Small intestine (tissue), 7 donors: ENCODE measurements around the gene PTS. TPM values are rescaled to one million over a fixed set of nuclear protein-coding genes. Genes with fewer than 3 reads are reported as not detected.
A peak's percentile ranks its signal among the peaks of the same experiment; 100 is the strongest.

Source experiments
- DNase-seq, 2 donors: peaks; one replicate each; pipeline versions ENCODE4 v3.0.0 to v3.0.0-alpha.2; 2013
- FAIRE-seq: peaks from 2 replicates; lab custom pipeline; 2012; peaks lifted over from hg19 to GRCh38; lab: Jason Lieb, UNC
- H3K27ac ChIP-seq, 3 donors: one replicate each; pipeline ENCODE4 v1.5.1; 2013; ENCODE audit warnings: low read length in 2 of 3, mild to moderate bottlenecking in 2 of 3, control low read depth in 1 of 3, inconsistent platforms in 1 of 3, low read depth in 1 of 3, moderate library complexity in 1 of 3
- H3K27me3 ChIP-seq, 3 donors: one replicate each; pipeline ENCODE4 v1.6.1; 2013; ENCODE audit warnings: low read length in 3 of 3, inconsistent platforms in 1 of 3; ENCODE audit not compliant: control insufficient read depth in 3 of 3, insufficient read depth in 3 of 3
- H3K36me3 ChIP-seq, 3 donors: one replicate each; pipeline ENCODE4 v1.6.1; 2013; ENCODE audit warnings: low read length in 3 of 3, inconsistent platforms in 1 of 3, low read depth in 1 of 3, mild to moderate bottlenecking in 1 of 3, moderate library complexity in 1 of 3; ENCODE audit not compliant: control insufficient read depth in 3 of 3, insufficient read depth in 2 of 3
- H3K4me1 ChIP-seq, 3 donors: one replicate each; pipeline ENCODE4 v1.6.1; 2013; ENCODE audit warnings: low read length in 2 of 3, inconsistent platforms in 1 of 3, low read depth in 1 of 3, mild to moderate bottlenecking in 1 of 3, moderate library complexity in 1 of 3; ENCODE audit not compliant: control insufficient read depth in 3 of 3, insufficient read depth in 2 of 3
- H3K4me3 ChIP-seq, 3 donors: one replicate each; pipeline ENCODE4 v1.5.1; 2013; ENCODE audit warnings: low read length in 3 of 3, control low read depth in 1 of 3, inconsistent platforms in 1 of 3, low read depth in 1 of 3, mild to moderate bottlenecking in 1 of 3, moderate library complexity in 1 of 3
- H3K9me3 ChIP-seq, 2 donors: one replicate each; pipeline ENCODE4 v1.6.1; 2013; ENCODE audit warnings: low read depth in 1 of 2, low read length in 1 of 2; ENCODE audit not compliant: control insufficient read depth in 2 of 2, insufficient read depth in 1 of 2
- WGBS, 3 donors: extraction: QIAGEN DNeasy Blood & Tissue Kit; methylation state at CpG; one replicate each; pipeline ENCODE4 v1.1.7; 2013; 5-methylcytosine and 5-hydroxymethylcytosine counted together
- polyA plus RNA-seq, 4 donors: library from polyadenylated mRNA; stranded (reverse) in 3 of 4; unstranded in 1 of 4; fragments of 200-250 nt in 3 of 4; fragments of 120-200 nt in 1 of 4; gene quantifications; one replicate each; pipeline versions ENCODE4 v1.2.1 to v1.2.3, GENCODE V29; 2013
- donor health status: healthy with polysubstance abuse.
- donor health status: control.
- donor health status: control.
- donor health status: Bipolar disorder and iron deficiency.
- donor health status: healthy.

Gene PTS
- polyA plus RNA-seq, 4 donors = 25.5 to 57.3 (median 38.9) TPM

- Histone ChIP-seq H3K9me3 (no peaks in the 10 kb centered on the region), H3K4me1 (peaks cover 0 to 17% (median 0%) of the 10 kb centered on the region in 3 donors), H3K27ac (no peak overlapping the region)
Measured at GRCh38 chr11:112253605-112254242, 27.5 kb downstream of the PTS start.

GRCh38 chr11:112255067-112255720 lies 29.0 kb downstream of the PTS start:
- no peak for FAIRE-seq

More at GRCh38 chr11:112253605-112254242, 27.5 kb downstream of the PTS start:
- DNase-seq (no peak), FAIRE-seq (no peak)
- Histone ChIP-seq H3K4me3 (no peak overlapping the region), H3K27me3 (no peaks in the 10 kb centered on the region), H3K36me3 (no peaks in the 10 kb centered on the region)
- 88 to 95% (median 93%) methylated on average over 3 of the region's 3 CpGs for WGBS, 3 donors

GRCh38 chr11:112260490-112260889 lies 34.3 kb downstream of the PTS start, which contains the start of gene PLET1:
PLET1 (minus strand) TSS chr11:112260860; CDS start chr11:112260589, 271 bp downstream.
- 92 to 98% (median 96%) methylated on average over 2 of the region's 2 CpGs for WGBS, 3 donors
- Histone ChIP-seq H3K36me3 (no peaks in the 10 kb centered on the region), H3K4me3 (no peak within 1 kb of the TSS), H3K27ac (no peak within 1 kb of the TSS), H3K9me3 (no peaks in the 10 kb centered on the region), H3K4me1 (peaks cover 0 to 17% (median 0%) of the 10 kb centered on the region in 3 donors), H3K27me3 (no peaks in the 10 kb centered on the region)
- DNase-seq (no peak), FAIRE-seq (no peak)

More at GRCh38 chr11:112255067-112255720, 29.0 kb downstream of the PTS start:
- 58 to 79% (median 70%) methylated on average over 15 of the region's 15 CpGs for WGBS, 3 donors
- H3K9me3 ChIP-seq = no peaks in the 10 kb centered on the region
- H3K4me3 ChIP-seq = no peak overlapping the region
- no peaks in the 10 kb centered on the region for H3K36me3 ChIP-seq
- H3K27ac ChIP-seq = peak overlapping the region in 1 of 3 donors; percentile 10
- DNase-seq = peak in 1 of 2 donors; percentile 25
- H3K27me3 ChIP-seq = no peaks in the 10 kb centered on the region
- H3K4me1 ChIP-seq = peaks cover 0 to 17% (median 0%) of the 10 kb centered on the region in 3 donors

- Histone ChIP-seq H3K4me3 (no peak overlapping the region), H3K27ac (peak overlapping the region in 1 of 3 donors; percentile 16), H3K9me3 (no peaks in the 10 kb centered on the region), H3K36me3 (no peaks in the 10 kb centered on the region), H3K27me3 (no peaks in the 10 kb centered on the region), H3K4me1 (no peaks in the 10 kb centered on the region)
- DNase-seq = no peak
- 53 to 87% (median 80%) methylated on average over 11 of the region's 11 CpGs for WGBS, 3 donors
- FAIRE-seq = no peak
Measured at GRCh38 chr11:112265659-112266409, 39.6 kb downstream of the PTS start.

GRCh38 chr11:112266410-112266778 lies 40.2 kb downstream of the PTS start:
- 75 to 90% (median 84%) methylated on average over 3 of the region's 3 CpGs for WGBS, 3 donors
- H3K27ac ChIP-seq = peak overlapping the region in 1 of 3 donors; percentile 16
- no peaks in the 10 kb centered on the region for H3K4me1 ChIP-seq
- no peak overlapping the region for H3K4me3 ChIP-seq
- no peaks in the 10 kb centered on the region for H3K36me3 ChIP-seq
- FAIRE-seq = no peak
- no peaks in the 10 kb centered on the region for H3K9me3 ChIP-seq
- no peak for DNase-seq
- H3K27me3 ChIP-seq = no peaks in the 10 kb centered on the region

GRCh38 chr11:112267188-112267591 lies 41.0 kb downstream of the PTS start:
- H3K27me3 ChIP-seq = no peaks in the 10 kb centered on the region
- DNase-seq = no peak
- no peaks in the 10 kb centered on the region for H3K9me3 ChIP-seq
- no peak overlapping the region for H3K4me3 ChIP-seq
- H3K27ac ChIP-seq = no peak overlapping the region
- 47 to 57% (median 53%) methylated on average over 5 of the region's 5 CpGs for WGBS, 3 donors
- no peak for FAIRE-seq
- H3K36me3 ChIP-seq = no peaks in the 10 kb centered on the region
- H3K4me1 ChIP-seq = no peaks in the 10 kb centered on the region

GRCh38 chr11:112268406-112268805 lies 42.2 kb downstream of the PTS start:
- WGBS, 3 donors = 77 to 93% (median 93%) methylated on average over 5 of the region's 5 CpGs
- no peaks in the 10 kb centered on the region for H3K27me3 ChIP-seq
- H3K4me3 ChIP-seq = no peak overlapping the region
- no peaks in the 10 kb centered on the region for H3K4me1 ChIP-seq
- FAIRE-seq (no peak), DNase-seq (no peak)
- no peak overlapping the region for H3K27ac ChIP-seq
- H3K9me3 ChIP-seq = no peaks in the 10 kb centered on the region
- H3K36me3 ChIP-seq = no peaks in the 10 kb centered on the region

GRCh38 chr11:112269139-112269538 lies 42.9 kb downstream of the PTS start:
- DNase-seq (no peak), FAIRE-seq (no peak)
- Histone ChIP-seq H3K4me3 (no peak overlapping the region), H3K9me3 (no peaks in the 10 kb centered on the region), H3K4me1 (no peaks in the 10 kb centered on the region), H3K27me3 (no peaks in the 10 kb centered on the region), H3K36me3 (no peaks in the 10 kb centered on the region), H3K27ac (no peak overlapping the region)
- whole genome bisulfite sequencing, 3 donors = 28 to 56% (median 49%) methylated on average over 6 of the region's 6 CpGs
